GM23338 (cell line): ENCODE results near the gene ZNF774. TPM values are rescaled to one million over a fixed set of nuclear protein-coding genes. Genes with fewer than 3 reads are reported as not detected.

Source experiments
- ATAC-seq: fragments of 200-7000 bp; cut with Tn5 transposase; 3 replicates; pipeline ENCODE4 v1.9.1; 2020
- DNase-seq: peaks from one replicate; pipeline ENCODE4 v3.0.0-alpha.2; 2015; ENCODE audit warnings: low spot score
- H2AFZ ChIP-seq: fragments of 200-600 bp; sonication (generic); 2 replicates; pipeline ENCODE4 v1.8.0; 2016; ENCODE audit warnings: antibody characterized with exemption, mild to moderate bottlenecking, moderate library complexity
- H3F3A ChIP-seq: fragments of 200-600 bp; sonication (generic); replicated peaks from 2 replicates; pipeline ENCODE4 v1.8.0; 2017; ENCODE audit warnings: antibody characterized with exemption, mixed run types, low read depth
- H3K27ac ChIP-seq: fragments of 200-600 bp; sonication (generic); 2 replicates; pipeline ENCODE4 v1.6.1; 2016; ENCODE audit warnings: low read depth
- H3K27me3 ChIP-seq: fragments of 200-600 bp; sonication (generic); 2 replicates; pipeline ENCODE4 v1.8.0; 2016; ENCODE audit warnings: mild to moderate bottlenecking, mixed run types, moderate library complexity; ENCODE audit not compliant: insufficient read depth
- H3K36me3 ChIP-seq: fragments of 200-600 bp; sonication (generic); 2 replicates; pipeline ENCODE4 v1.8.0; 2016; ENCODE audit warnings: mild to moderate bottlenecking; ENCODE audit not compliant: insufficient read depth
- H3K4me1 ChIP-seq: fragments of 200-600 bp; sonication (generic); 2 replicates; pipeline ENCODE4 v1.8.0; 2016; ENCODE audit warnings: mild to moderate bottlenecking, moderate library complexity; ENCODE audit not compliant: insufficient read depth
- H3K4me2 ChIP-seq: fragments of 200-600 bp; sonication (generic); 2 replicates; pipeline ENCODE4 v1.7.1; 2017; ENCODE audit warnings: mixed run types
- H3K4me3 ChIP-seq: fragments of 200-600 bp; sonication (generic); 2 replicates; pipeline ENCODE4 v1.6.1; 2016; ENCODE audit warnings: mixed run types
- H3K79me2 ChIP-seq: fragments of 200-600 bp; sonication (generic); replicated peaks from 2 replicates; pipeline ENCODE4 v1.8.0; 2017; ENCODE audit warnings: mild to moderate bottlenecking; ENCODE audit not compliant: insufficient read depth
- H3K9me2 ChIP-seq: fragments of 200-600 bp; sonication (generic); 2 replicates; pipeline ENCODE4 v1.8.0; 2017; ENCODE audit not compliant: insufficient read depth
- H4K20me1 ChIP-seq: fragments of 200-600 bp; sonication (generic); replicated peaks from 2 replicates; pipeline ENCODE4 v1.8.0; 2017; ENCODE audit warnings: mild to moderate bottlenecking; ENCODE audit not compliant: insufficient read depth
- H3K27ac Mint-ChIP-seq: 2 replicates; pipeline ENCODE4 v1.8.0; 2020; ENCODE audit warnings: inconsistent platforms, mild to moderate bottlenecking, moderate library complexity, mixed read lengths
- H3K27me3 Mint-ChIP-seq: 3 replicates; pipeline ENCODE4 v1.8.0; 2022; ENCODE audit warnings: low read depth, mild to moderate bottlenecking, moderate library complexity, mixed read lengths, inconsistent platforms; ENCODE audit not compliant: insufficient read depth, poor library complexity
- H3K36me3 Mint-ChIP-seq: 3 replicates; pipeline ENCODE4 v1.8.0; 2021; ENCODE audit warnings: low read depth, mild to moderate bottlenecking, inconsistent platforms, moderate library complexity, mixed read lengths
- H3K4me1 Mint-ChIP-seq: 3 replicates; pipeline ENCODE4 v1.8.0; 2020; ENCODE audit warnings: mild to moderate bottlenecking, inconsistent platforms, mixed read lengths
- H3K4me3 Mint-ChIP-seq: 3 replicates; pipeline ENCODE4 v1.8.0; 2021; ENCODE audit warnings: moderate library complexity, mild to moderate bottlenecking, inconsistent platforms, mixed read lengths
- H3K9me3 Mint-ChIP-seq: 3 replicates; pipeline ENCODE4 v1.8.0; 2020; ENCODE audit warnings: moderate library complexity, mild to moderate bottlenecking, inconsistent platforms, mixed read lengths
- EZH2 ChIP-seq: fragments of 200-600 bp; sonication (generic); IDR thresholded peaks from one replicate; pipeline ENCODE4 v1.8.0; 2017; ENCODE audit warnings: antibody characterized with exemption, mild to moderate bottlenecking, low read depth; ENCODE audit not compliant: unreplicated experiment
- EZH2phosphoT487 ChIP-seq: fragments of 200-600 bp; sonication (generic); IDR thresholded peaks from one replicate; pipeline ENCODE4 v1.8.1; 2018; ENCODE audit warnings: antibody characterized with exemption; ENCODE audit not compliant: unreplicated experiment
- NANOG ChIP-seq: IDR thresholded peaks from 2 replicates; pipeline ENCODE4 v1.6.1; 2016; ENCODE audit warnings: antibody characterized with exemption, borderline replicate concordance
- POLR2AphosphoS5 ChIP-seq: IDR thresholded peaks from 2 replicates; pipeline ENCODE4 v1.6.1; 2016; ENCODE audit warnings: antibody characterized with exemption, low read depth
- STAT1 ChIP-seq: IDR thresholded peaks from one replicate; pipeline ENCODE4 v1.6.1; 2016; ENCODE audit warnings: antibody characterized with exemption; ENCODE audit not compliant: unreplicated experiment
- ZNF331 ChIP-seq: fragments of 250-450 bp; sonication (Bioruptor Pico); IDR thresholded peaks from 2 replicates; pipeline ENCODE4 v1.5.0; 2020; ENCODE audit warnings: low read depth, mild to moderate bottlenecking, moderate library complexity
- ZNF462 ChIP-seq: fragments of 250-450 bp; sonication (Bioruptor Pico); IDR thresholded peaks from 2 replicates; pipeline ENCODE4 v1.5.0; 2020; ENCODE audit warnings: mild to moderate bottlenecking, moderate library complexity
- polyA plus RNA-seq: library from polyadenylated mRNA; unstranded; fragments of >200 nt; fragmentation: Nextera tagmentation; extraction: Ambion mirVana; gene quantifications from 2 replicates; pipeline ENCODE4 v1.2.1, GENCODE V29; 2016
- total RNA-seq: library from RNA; depleted of rRNA; stranded (reverse); fragments of >200 nt; shearing (Covaris generic); gene quantifications from 2 replicates; pipeline ENCODE4 v1.2.3, GENCODE V29; 2014
- TF ChIP-seq, protein P1 (sequence below): IDR thresholded peaks from 2 replicates; pipeline ENCODE4 v1.6.1; 2016; ENCODE audit warnings: antibody characterized with exemption
- TF ChIP-seq, protein P2 (sequence below): IDR thresholded peaks from one replicate; pipeline ENCODE4 v1.6.1; 2018; ENCODE audit warnings: antibody characterized with exemption; ENCODE audit not compliant: unreplicated experiment

Gene ZNF774
- total and polyA plus RNA-seq, 2 experiments from 2014 or later = 0.45 to 1.8 TPM

- Mint-ChIP-seq H3K9me3 (no peaks in the 10 kb centered on the region), H3K4me1 (no peaks in the 10 kb centered on the region), H3K27me3 (no peaks in the 10 kb centered on the region), H3K36me3 (no peaks in the 10 kb centered on the region), H3K27ac (no peak overlapping the region), H3K4me3 (no peak overlapping the region)
- ATAC-seq = no peak
- DNase-seq = no peak
- Histone ChIP-seq H3K4me2 (no peak overlapping the region), H3F3A (no peaks in the 10 kb centered on the region), H3K9me2 (no peaks in the 10 kb centered on the region), H3K27me3 (no peaks in the 10 kb centered on the region), H3K4me1 (no peaks in the 10 kb centered on the region), H2AFZ (no peak overlapping the region), H3K27ac (no peak overlapping the region), H3K36me3 (no peaks in the 10 kb centered on the region), H4K20me1 (no peaks in the 10 kb centered on the region), H3K79me2 (no peaks in the 10 kb centered on the region), H3K4me3 (no peak overlapping the region)
- TF ChIP-seq POLR2AphosphoS5 (no peak), NANOG (no peak), EZH2 (no peak), ZNF331 (no peak), ZNF462 (CRISPR knock-in tag) (no peak), EZH2phosphoT487 (no peak), STAT1 (no peak)
- TF ChIP-seq, protein P1, sequence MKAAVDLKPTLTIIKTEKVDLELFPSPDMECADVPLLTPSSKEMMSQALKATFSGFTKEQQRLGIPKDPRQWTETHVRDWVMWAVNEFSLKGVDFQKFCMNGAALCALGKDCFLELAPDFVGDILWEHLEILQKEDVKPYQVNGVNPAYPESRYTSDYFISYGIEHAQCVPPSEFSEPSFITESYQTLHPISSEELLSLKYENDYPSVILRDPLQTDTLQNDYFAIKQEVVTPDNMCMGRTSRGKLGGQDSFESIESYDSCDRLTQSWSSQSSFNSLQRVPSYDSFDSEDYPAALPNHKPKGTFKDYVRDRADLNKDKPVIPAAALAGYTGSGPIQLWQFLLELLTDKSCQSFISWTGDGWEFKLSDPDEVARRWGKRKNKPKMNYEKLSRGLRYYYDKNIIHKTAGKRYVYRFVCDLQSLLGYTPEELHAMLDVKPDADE = no peak
- TF ChIP-seq, protein P2, sequence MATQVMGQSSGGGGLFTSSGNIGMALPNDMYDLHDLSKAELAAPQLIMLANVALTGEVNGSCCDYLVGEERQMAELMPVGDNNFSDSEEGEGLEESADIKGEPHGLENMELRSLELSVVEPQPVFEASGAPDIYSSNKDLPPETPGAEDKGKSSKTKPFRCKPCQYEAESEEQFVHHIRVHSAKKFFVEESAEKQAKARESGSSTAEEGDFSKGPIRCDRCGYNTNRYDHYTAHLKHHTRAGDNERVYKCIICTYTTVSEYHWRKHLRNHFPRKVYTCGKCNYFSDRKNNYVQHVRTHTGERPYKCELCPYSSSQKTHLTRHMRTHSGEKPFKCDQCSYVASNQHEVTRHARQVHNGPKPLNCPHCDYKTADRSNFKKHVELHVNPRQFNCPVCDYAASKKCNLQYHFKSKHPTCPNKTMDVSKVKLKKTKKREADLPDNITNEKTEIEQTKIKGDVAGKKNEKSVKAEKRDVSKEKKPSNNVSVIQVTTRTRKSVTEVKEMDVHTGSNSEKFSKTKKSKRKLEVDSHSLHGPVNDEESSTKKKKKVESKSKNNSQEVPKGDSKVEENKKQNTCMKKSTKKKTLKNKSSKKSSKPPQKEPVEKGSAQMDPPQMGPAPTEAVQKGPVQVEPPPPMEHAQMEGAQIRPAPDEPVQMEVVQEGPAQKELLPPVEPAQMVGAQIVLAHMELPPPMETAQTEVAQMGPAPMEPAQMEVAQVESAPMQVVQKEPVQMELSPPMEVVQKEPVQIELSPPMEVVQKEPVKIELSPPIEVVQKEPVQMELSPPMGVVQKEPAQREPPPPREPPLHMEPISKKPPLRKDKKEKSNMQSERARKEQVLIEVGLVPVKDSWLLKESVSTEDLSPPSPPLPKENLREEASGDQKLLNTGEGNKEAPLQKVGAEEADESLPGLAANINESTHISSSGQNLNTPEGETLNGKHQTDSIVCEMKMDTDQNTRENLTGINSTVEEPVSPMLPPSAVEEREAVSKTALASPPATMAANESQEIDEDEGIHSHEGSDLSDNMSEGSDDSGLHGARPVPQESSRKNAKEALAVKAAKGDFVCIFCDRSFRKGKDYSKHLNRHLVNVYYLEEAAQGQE = no peak
Measured at GRCh38 chr15:90334304-90334731, 17.8 kb upstream of the ZNF774 start.
